ENCODE measurements around the gene MICALL2. TPM values are rescaled to one million over a fixed set of nuclear protein-coding genes. Genes with fewer than 3 reads are reported as not detected.

Gene MICALL2
- total RNA-seq, 4 donors from 2014 or later = 111 to 272 (median 209) TPM

GRCh38 chr7:1503390-1503789, 44.1 kb upstream of the MICALL2 start:
- Histone ChIP-seq H3K9me3 (no peaks in the 10 kb centered on the region), H3K4me1 (peaks cover 0 to 28% (median 19%) of the 10 kb centered on the region in 4 donors), H3K27ac (peak overlapping the region in 3 of 4 donors; percentile 64 to 76 (median 67)), H3K27me3 (no peaks in the 10 kb centered on the region), H3K36me3 (peaks cover 0 to 44% (median 0%) of the 10 kb centered on the region in 3 donors), H3K4me3 (peak overlapping the region; percentile 96 to 100 (median 99))
- no peak for DNase-seq
- no peak for TF ChIP-seq CTCF (IDR thresholded peaks at IDR 0.05)
- no peak for TF ChIP-seq POLR2A (IDR thresholded peaks at IDR 0.05)

- peaks cover 0 to 50% (median 0%) of the 10 kb centered on the region in 3 donors for H3K36me3 ChIP-seq
- H3K27ac ChIP-seq = no peak overlapping the region
- peaks cover 0 to 28% (median 19%) of the 10 kb centered on the region in 4 donors for H3K4me1 ChIP-seq
- H3K9me3 ChIP-seq = no peaks in the 10 kb centered on the region
- no peaks in the 10 kb centered on the region for H3K27me3 ChIP-seq
- DNase-seq = no peak
- peak overlapping the region in 3 of 4 donors; percentile 96 to 99 (median 99) for H3K4me3 ChIP-seq
- TF ChIP-seq CTCF (IDR thresholded peaks at IDR 0.05) (no peak), POLR2A (IDR thresholded peaks at IDR 0.05) (no peak)
Measured at GRCh38 chr7:1502845-1503244, 43.6 kb upstream of the MICALL2 start.

GRCh38 chr7:1501487-1502270, 42.4 kb upstream of the MICALL2 start:
- Histone ChIP-seq H3K36me3 (peaks cover 0 to 61% (median 0%) of the 10 kb centered on the region in 3 donors), H3K27me3 (no peaks in the 10 kb centered on the region), H3K4me3 (no peak overlapping the region), H3K4me1 (peaks cover 0 to 27% (median 18%) of the 10 kb centered on the region in 4 donors), H3K9me3 (no peaks in the 10 kb centered on the region), H3K27ac (no peak overlapping the region)
- no peak for DNase-seq
- TF ChIP-seq CTCF (IDR thresholded peaks at IDR 0.05) (no peak), POLR2A (IDR thresholded peaks at IDR 0.05) (no peak)

GRCh38 chr7:1500064-1500807, 41.0 kb upstream of the MICALL2 start:
- Histone ChIP-seq H3K4me3 (no peak overlapping the region), H3K4me1 (peaks cover 0 to 18% (median 11%) of the 10 kb centered on the region in 4 donors), H3K36me3 (peaks cover 0 to 75% (median 0%) of the 10 kb centered on the region in 3 donors), H3K9me3 (no peaks in the 10 kb centered on the region), H3K27me3 (no peaks in the 10 kb centered on the region), H3K27ac (no peak overlapping the region)
- no peak for TF ChIP-seq CTCF (IDR thresholded peaks at IDR 0.05)
- no peak for TF ChIP-seq POLR2A (IDR thresholded peaks at IDR 0.05)
- DNase-seq = no peak

- DNase-seq = no peak
- Histone ChIP-seq H3K36me3 (peaks cover 0 to 82% (median 0%) of the 10 kb centered on the region in 3 donors), H3K4me1 (peaks cover 0 to 14% (median 10%) of the 10 kb centered on the region in 4 donors), H3K9me3 (no peaks in the 10 kb centered on the region), H3K27me3 (no peaks in the 10 kb centered on the region), H3K27ac (no peak overlapping the region), H3K4me3 (no peak overlapping the region)
- no peak for TF ChIP-seq CTCF (IDR thresholded peaks at IDR 0.05)
- no peak for TF ChIP-seq POLR2A (IDR thresholded peaks at IDR 0.05)
Measured at GRCh38 chr7:1499367-1500029, 40.2 kb upstream of the MICALL2 start.

Data from Peyer's patch (tissue), 4 donors.